HG03432 (cell line): ENCODE results near the gene LACC1.

Experiments used
- ATAC-seq: cut with Tn5 transposase; IDR thresholded peaks from one replicate; pipeline ENCODE4 v1.9.1; 2021; ENCODE audit warnings: mild to moderate bottlenecking, moderate library complexity; ENCODE audit not compliant: unreplicated experiment

LACC1 gene

DNA sequence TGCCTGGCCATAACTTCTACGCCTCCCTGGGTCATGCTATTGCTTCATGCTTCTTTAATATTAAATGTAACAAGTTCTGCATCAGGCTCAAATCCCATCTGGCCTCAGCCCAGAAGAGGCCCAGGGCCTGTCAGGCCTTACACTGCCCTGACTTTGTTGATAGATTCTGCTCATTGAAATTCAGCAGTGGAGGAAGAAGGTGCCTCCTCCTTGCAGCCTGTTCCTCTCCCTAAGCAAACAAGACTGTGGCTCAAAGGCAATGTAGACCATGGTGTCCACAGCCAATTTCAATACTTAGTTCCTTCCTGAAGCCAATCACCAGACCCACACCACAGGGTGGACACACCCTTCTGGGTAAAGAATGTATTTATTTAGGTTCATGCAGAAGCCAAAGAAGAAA lies 59.4 kb downstream of the LACC1 start:
- ATAC-seq, result no peak

GRCh38 chr13:43942286-43942685 lies 62.6 kb downstream of the LACC1 start:
- no peak for ATAC-seq
